Posterior cingulate gyrus (tissue), 11 donors: ENCODE measurements around the gene CNTNAP2.

Experiments
- DNase-seq, 10 donors: peaks; one replicate each; pipeline versions ENCODE4 v3.0.0 to v3.0.0-alpha.2; 2020 to 2021; ENCODE audit warnings: mixed read lengths in 3 of 10
- intact Hi-C: fragments of 100-400 bp; cut with DNase I; formaldehyde crosslinking; loops from one replicate; pipeline ENCODE4 v1.15.1; 2023

The CNTNAP2 gene

DNA sequence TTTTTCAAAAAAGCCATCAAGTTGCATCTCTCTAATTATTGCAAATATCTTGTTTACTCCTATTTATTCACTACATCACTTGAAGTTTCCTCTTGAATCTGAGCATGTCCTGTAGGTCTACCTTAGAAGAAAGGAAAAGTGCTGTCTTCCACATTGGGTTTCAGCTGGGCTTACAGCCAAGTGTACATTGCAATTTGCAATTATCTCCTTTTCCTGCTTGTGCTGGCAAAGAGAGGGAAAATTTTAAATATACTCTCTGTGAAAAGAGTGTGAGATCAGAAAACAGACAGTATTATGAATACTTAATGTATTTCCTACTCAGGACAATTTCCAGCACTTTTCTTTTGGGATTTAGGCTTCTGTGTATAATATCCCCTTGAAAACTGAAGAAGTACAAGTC lies 839.7 kb downstream of the CNTNAP2 start:
- intact Hi-C loops: no loop called here
- DNase-seq: no peak

DNA sequence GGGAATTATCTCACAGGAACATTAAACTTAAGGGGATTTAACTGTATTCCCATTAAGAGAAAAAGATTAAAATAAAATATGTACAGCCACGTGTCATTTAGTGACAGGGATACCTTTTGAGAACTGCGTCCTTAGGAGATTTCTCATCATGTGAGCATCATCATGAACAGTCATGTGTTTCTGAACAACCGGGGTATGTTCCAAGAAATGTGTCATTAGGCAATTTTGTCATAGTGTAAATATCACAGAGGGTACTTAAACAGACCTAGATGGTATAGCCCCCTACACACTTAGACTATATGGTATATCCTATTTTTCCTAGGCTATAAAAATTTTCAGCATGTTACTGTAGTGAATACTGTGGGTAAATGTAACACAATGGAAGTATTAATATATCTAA lies 840.3 kb downstream of the CNTNAP2 start:
- intact Hi-C loops: no loop called here
- DNase-seq: no peak

DNA sequence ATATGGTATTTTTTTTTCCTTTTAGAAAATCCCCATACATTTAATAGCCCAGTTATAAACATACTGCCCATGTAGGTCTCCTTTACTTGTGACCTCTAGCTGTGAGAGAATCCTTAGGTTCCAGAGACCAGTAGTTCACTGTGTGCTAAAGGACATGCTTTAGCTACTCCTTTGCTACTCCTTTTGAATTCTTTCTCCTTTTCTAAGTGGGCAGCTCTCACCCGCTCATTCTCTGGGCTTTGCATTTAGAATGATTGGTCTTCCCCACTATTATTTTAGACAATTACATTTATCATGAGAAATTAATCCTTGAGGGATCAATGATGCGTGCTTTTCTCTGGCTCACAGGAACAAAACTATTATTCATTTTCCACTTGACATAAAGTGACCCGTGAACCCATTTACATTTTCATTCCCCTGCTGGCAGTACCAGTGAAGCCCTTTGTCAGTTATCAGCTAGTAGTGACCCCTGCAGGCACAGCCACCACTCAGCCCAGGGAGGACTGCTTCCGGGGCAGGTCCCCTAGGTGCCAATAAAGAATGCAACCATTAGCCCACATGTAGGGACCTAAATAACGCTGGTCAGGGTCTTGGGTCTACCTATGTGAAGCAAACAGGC lies 844.3 kb downstream of the CNTNAP2 start:
- intact Hi-C loops: no loop called here
- no peak for DNase-seq

DNA sequence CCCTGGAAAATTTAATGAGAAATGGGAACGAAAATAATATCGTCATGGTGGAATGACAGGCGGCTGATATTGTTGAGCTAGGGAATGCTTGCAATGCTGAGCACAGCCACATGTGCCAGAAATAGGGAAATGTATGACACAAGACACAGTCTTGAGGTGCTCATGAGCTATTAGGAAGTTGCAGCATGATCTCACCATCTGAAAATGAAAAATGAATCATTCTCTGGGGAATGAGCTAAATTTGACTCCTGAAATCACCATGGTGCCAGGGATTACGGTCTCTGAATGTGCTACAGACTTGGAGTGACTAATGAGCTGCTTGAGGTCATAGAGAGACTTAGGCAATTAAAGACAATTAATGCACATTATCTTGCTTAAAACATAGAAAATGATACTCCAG lies 845.0 kb downstream of the CNTNAP2 start:
- no peak for DNase-seq
- intact Hi-C loops: no loop called here

DNA sequence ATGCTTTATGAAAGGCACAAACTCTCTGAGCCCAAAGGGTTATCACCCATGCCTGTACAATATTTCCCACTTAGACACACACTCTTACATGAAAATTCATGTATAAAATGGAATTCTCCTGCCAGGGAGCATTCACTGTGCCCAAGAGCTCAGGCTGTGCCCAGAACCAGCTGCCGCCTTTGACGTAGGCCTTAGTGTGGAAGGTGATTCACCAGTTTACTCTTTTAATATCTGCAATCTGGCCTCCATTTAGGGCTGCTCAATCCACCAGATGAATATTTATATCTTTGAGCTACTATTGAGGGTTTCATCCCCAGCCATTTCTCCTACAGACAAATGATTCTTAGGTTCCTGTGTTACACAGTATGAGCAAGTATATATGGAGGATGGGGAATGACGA lies 849.7 kb downstream of the CNTNAP2 start:
- intact Hi-C loops: no loop called here
- DNase-seq: peak in 7 of 10 donors; percentile 14 to 88 (median 32)

DNA sequence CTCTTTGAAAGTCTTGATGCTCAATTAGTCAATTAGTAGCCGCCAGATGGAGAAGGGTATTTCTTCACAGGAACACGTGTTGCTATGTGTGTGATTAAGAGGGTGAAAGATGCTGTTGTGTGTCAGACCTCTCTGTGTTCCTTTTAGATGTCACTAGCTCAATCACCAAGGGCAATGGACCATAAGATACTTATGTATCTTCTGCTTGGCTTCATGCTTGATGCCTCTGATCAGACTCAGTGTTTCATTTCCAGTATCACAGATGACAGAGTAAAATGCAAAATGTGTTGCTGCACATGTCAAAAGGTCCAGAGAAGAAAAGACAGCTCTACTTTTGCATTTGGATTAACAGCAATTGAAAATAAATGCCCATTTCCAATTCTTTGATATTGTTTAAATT lies 865.9 kb downstream of the CNTNAP2 start:
- intact Hi-C loops: no loop called here
- no peak for DNase-seq

DNA sequence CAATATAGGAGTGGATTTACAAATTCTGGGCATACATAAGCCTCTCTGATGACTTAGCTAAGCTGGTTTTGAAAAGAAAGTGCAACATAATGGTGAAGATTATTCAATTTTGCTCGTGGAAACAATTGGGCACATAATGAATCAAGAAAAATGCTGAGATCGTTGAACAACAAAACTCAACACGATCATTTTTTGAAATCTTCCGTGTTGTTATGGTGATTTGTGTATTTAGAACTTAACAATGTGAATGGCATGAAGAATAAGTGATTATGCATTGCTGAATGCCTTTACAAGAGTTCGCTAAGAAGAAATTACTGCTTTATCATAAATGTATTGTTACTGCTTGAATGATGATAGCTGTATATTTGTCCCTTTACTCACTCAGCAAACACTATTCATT lies 875.0 kb downstream of the CNTNAP2 start:
- intact Hi-C loops: no loop called here
- DNase-seq: no peak

DNA sequence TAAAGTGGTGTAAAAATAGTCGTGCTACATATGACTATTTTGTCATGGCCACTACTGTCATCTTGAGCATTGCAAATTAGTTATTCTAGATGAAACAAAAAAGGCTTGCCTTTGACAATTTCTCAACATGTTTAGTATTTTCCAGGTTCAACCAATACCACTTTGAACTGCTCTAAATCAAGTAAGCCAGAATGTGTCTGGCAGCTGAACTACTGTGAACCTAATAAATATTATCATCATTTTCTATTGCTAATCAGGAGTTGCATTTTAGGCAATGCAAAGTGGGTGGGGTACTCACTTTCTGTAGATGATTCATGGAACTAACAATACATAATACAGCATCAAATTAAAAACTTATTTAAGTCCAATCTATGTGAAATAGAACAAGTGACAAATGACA lies 877.2 kb downstream of the CNTNAP2 start:
- intact Hi-C loops: no loop called here
- no peak for DNase-seq

DNA sequence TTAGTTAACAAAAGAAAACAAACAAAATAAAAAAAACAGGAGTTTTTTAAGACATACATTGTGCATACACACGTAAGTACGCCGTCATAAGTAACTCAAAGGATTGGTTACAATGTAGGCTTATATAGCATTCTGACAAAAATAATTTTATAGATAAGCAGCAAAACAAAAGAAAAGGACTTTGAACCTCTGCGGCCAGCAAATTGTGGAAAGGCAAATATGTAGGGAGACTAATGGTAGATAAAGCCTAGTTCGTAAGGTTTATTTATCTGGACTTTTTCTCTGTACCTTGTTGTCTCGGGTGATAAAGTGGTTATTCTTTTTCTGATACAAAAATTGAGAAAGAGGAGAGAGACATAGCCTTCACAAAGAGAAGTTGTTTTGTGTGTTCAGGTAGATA lies 891.9 kb downstream of the CNTNAP2 start:
- intact Hi-C loops: no loop called here
- no peak for DNase-seq

DNA sequence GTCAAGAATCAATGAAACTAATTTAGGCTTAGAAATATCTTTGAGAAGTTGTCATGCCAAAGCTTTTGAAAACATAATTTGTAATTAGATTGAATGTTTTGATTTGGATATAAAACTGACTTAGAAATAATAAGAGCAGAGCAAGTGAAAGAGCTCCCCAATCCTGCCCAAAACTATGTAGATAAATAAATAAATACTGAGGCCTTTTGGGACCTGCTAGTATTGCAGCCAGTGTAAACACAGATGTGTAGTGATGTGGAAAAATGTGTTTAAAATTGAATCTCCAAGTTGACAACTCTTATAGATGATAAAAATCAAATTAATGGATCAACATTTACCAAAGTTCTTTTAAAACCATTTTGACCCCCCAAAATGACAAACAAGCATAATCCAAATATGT lies 896.1 kb downstream of the CNTNAP2 start:
- intact Hi-C loops: no loop called here
- DNase-seq: no peak

DNA sequence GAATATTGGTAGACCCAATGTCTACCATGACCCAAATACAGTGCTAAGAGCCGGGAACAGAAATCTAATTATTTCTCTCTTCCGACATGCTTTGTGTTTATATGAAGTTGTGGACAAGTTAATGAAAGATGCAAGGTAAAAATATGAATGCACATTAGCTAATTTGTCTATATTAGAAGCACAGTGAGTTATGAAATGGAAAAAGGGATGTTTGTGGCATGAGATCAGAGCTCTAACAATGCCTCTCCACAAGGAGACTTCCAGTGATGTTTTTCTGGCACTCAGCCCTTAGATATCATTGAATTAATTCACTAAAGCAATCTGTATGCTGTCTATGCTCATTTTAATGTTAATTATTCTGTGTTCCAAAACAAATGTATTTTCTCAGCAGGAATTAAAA lies 897.2 kb downstream of the CNTNAP2 start:
- intact Hi-C loops: no loop called here
- no peak for DNase-seq

DNA sequence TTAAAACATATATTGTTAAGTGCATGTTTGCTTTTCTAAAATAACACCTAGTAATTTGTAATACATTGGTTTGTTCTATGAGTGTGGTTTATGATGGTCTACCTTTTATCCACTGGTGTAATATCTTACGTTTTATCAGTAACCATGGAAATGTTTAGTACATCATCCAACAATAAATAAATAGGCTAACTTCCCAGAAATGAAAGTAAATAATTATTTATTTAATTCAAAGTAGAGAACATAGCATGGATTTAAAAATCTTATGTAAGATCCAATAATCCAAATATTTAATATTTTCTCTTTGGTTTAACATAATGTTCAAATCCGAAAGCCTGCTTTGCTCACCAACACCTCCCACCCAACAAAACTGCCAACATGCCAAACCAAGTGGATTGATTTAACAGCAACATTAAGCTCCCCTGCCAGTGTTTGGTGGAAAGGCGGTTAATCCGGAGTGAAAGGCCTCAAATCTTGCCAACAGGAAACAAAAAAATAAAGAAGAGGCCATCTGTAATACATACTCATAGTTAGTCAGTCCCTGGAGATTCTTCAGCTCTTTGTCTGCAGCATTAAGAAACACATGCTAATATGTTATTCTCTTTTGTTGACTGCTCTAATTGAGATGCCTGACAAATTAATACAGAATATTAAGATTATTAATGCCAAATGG lies 897.8 kb downstream of the CNTNAP2 start:
- intact Hi-C loops: no loop called here
- DNase-seq: no peak

DNA sequence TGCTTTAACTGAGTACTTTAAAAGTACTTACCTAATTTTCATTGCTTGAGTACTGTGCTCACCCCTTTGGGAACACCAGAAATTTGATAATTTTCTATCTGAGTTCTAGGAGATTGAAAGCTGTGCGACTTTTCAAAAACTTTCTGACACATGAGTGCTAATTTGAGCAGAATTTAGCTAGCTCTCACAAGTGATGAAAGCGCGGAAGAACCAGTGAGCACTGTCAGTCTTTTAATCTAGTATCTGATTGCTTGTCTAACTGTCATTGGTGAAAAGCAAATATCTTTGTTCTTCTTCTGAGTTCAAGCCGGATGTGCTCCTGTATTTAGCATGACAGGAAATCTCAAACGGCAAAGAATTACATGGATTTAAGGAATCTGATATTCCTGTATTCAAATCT lies 899.4 kb downstream of the CNTNAP2 start:
- DNase-seq: no peak
- intact Hi-C loops: no loop called here

DNA sequence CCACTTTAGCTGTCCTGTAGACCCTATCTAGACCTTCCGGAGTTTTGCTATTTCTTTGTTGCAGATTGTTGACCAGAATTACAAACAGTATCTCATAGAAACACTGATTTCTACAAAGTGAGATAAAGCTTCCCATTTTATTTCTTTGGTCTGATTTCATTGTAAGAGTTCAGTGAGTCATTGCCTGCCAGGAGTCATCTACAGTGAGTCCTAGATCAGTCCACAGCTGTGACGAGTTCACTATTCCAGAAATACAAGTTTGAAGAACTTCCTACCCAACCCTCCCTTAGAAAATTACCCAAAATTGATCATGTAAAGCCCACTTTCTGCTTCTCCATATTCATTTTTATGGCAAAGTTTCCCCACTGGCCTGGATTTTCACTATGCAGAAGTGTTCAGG lies 905.5 kb downstream of the CNTNAP2 start:
- intact Hi-C loops: no loop called here
- DNase-seq: no peak

DNA sequence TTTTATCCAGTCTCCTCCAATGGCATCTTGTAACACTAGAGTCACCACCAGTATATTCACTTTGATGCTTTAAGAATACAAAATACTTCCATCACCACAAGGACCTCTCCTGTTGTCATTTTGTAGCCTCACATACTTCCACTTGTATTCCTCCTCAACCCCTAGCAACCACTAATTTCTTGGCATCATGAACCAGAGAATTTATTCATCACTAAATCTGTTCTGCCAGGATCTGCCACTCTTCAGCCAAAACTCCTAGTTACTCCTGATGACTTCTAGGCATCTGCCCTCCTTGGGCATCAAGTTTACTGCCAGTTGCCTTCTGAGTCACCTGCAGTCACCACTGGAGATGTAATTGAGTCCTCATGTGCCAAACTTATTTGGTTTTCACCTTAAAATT lies 906.8 kb downstream of the CNTNAP2 start:
- DNase-seq: no peak
- intact Hi-C loops: no loop called here

DNA sequence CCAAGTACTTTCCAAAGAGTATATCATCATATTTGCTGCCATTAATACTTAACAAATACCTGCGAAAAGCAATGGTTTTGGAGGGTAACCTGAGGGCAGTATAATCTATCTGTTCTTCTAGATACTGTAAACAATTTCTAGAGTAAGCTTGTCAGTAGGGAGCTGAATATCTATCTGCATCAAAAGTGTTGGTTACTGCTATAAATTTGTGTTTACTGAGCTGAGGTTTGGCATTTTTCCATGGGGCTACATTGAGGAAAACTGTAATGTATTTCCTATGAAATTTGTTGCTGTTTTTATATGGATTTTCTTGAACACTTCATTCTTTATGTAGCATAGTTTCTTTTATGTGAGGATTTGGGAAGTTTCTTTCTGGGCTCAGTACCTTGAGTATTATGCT lies 913.4 kb downstream of the CNTNAP2 start:
- DNase-seq: no peak
- intact Hi-C loops: no loop called here

DNA sequence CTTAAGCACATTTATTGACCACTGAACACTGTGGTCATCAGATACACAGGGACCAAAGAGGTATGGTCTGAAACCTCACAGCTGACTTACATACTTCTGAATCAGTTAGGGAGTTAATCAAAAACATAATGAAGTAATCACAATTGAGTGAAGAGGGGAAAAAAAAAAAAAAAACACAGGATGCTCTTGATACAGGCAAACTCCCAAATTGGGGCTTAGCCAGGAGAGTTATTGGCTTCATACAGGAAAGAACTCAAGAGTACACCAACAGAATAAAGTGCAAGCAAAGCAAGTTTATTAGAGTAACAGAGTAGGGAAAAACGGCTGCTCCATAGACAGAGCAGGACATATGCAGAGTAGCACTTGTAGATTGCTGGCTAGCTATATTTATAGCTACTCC lies 917.0 kb downstream of the CNTNAP2 start:
- intact Hi-C loops: no loop called here
- DNase-seq: no peak

DNA sequence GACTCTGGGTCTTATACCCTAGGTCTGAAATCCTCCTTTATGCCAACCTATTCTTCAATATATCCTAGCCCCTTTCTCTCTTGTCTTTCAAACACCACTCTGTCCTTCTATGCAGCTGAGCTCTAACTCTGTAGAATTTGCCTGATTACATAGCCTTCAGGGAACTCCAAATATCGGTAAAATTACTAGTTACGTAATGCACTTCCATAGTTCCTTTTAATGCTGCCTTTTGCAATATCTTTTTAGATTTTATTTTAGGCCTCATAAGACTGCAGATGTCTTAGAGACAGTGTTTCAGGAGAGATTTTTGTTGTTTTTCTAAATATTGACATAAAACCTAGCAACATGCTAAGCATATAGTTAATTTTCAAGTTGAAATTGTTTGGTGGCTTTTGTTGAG lies 924.8 kb downstream of the CNTNAP2 start:
- intact Hi-C loops: no loop called here
- DNase-seq: no peak

DNA sequence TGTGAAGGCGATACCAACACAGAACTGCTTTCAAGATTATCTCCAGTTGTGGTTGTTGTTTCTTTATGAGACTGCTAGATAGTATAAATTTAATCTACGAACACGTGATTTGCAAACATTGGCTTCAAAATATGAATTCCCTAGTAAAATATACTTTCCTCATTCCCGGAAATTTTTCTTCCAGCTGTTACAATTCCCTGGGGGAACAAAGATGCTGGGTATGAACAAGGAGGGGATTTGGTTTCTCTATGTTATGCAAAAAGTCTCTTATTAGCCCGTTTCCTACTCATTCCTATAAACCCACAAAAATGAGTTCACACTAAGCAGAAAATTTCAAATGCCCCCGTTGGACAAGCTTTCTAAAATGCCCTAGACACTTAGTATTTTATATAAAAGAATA lies 928.3 kb downstream of the CNTNAP2 start:
- intact Hi-C loops: no loop called here
- DNase-seq: no peak

DNA sequence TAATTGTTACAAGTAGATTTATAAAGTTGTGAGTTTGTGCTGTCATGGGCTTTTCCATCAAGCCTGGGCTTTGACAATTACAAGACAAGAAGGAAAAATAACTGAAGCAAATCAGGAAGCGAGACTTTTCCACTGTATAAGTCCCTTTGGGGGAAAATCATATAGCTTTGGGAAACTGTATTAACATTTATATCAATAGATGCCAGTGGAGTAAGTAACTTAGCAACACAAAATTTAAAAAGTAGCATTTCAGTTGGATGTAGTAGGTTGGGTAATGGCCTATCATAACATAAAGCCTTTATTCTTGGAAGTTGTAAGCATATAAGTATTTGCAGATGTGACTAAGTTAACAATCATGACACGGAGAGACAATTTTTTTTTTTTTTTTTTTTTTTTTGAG lies 931.1 kb downstream of the CNTNAP2 start:
- intact Hi-C loops: no loop called here
- DNase-seq: no peak

DNA sequence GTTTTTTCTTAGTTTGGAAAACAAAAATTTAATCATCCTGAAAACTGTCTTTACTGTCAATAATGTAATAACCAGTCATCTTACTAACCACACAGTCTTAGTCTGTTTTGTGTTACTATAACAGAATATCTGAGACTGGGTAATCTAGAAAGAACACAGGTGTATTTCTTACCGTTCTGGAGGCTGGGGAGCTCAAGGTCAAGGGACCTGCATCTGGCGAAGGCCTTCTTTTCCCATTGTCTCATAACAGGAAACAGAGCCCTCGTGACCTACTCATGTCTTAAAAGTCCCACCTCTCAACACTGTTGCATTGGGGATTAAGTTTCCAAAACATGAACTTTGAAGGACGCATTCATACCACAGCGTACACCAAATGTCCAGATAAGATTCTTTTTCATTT lies 932.3 kb downstream of the CNTNAP2 start:
- no peak for DNase-seq
- intact Hi-C loops: no loop called here

DNA sequence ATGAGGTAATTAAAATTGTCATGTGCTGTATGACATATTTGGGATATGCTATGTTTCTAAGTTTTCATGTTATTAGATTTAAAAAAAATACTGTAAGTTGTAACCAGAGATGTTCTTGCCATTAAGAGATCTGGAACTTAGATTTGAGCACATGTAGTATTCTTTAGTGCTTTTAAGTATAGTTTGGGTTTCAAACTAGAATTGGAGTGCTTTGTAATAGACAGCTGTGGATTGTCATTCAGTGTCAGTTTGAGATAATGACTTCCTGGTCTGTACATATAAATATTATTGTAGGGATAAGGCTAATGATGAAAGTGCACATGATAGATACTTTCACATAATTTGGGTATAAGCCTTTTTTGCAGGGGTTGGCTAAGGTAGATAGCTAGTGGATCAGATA lies 936.2 kb downstream of the CNTNAP2 start:
- no peak for DNase-seq
- intact Hi-C loops: no loop called here

DNA sequence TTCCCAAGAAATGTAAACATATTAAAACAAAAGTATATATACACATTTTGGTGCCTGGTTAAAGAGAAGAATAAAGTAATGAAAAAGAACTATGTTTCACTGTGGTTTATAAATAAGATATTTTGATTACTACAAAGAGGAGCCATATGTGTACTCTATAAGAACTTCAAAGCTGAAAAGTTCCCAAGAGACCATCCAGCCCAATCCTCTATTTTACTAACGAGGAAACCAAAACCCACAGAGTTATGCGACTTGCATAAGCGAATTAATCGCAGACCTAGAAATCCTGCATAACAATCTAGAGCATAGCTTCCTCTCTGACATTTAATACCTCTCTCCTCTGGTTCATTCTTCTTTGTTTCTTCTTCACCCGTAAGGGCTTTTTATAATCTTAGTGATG lies 937.1 kb downstream of the CNTNAP2 start:
- intact Hi-C loops: no loop called here

More for the DNA sequence above, 937.1 kb downstream of the CNTNAP2 start:
- no peak for DNase-seq
